ENCODE measurements around the gene LRP1B.

LRP1B gene

DNA sequence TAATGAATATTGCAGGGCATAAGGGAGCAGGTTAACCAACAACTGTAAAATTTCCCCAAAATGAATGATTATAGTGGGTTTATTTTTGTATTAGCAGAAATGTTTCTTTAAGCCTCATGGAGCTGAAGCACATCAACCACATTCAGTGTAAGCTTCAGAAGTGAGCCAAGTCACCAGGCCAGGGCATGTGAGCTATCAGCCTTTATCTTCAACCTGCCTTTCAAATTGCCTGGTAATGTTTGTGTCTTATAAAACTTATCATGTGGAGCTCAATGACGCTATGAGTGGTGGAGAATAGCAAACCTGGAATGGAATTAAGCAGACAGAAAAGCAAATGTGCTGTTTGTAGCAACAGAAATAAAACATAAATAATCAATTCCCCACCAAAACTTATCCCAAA lies 1068.4 kb downstream of the LRP1B start:
- no peak for DNase-seq

DNA sequence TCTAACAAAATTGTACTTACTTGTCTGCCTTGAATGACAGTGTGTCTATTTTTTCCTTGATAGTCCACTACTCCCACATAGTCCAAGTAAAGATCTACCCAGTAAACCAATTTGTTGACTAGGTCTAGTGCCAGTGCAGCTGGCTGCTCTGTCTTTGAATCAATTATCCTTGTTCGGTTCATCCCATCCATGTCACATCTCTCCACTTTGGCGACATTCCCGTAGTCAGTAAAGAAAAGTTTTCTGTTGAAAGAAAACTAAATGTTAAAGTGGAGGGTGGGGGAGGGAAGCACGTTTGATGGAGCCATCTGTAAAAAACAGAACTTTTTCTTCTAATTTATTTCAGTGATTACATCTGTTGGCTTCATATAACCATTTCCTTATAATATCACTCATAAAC lies 1068.8 kb downstream of the LRP1B start:
- no peak for DNase-seq

DNA sequence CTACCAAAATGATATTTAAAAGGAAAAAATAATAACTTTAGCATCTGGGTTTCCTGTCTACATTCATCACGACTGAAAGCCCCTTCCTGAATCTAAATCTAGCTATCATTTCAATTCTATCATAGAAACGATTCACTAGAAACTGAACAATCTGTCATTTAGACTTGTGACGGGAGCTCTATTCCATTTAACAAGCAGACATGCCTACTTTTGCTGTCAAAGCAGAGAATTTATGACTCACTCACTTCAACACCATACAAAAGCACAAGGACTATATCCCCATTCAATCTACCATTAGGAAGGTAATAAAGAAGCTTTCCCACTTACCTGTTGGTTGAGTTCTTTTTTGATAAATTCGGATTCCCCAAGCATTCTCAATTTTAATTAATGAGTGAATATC lies 1072.3 kb downstream of the LRP1B start:
- DNase-seq = no peak

DNA sequence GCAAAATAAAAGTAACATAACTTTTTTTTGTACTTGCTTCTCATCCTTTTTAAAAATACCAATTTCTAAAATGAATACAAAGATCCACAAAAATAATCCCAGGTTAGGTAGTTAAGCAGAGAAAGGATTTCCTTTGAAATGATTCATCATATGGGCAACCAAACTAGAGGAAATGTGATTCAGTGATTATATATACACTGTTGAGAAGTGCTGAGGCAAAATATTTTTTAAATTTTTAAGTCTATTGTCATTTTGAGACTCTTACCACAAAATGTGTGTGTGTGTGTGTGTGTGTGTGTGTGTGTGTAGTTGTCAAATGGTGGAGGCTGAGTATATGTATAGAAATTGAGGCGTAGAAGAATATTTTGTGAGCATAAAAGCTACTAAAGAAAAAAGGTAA lies 1075.3 kb downstream of the LRP1B start:
- no peak for DNase-seq

DNA sequence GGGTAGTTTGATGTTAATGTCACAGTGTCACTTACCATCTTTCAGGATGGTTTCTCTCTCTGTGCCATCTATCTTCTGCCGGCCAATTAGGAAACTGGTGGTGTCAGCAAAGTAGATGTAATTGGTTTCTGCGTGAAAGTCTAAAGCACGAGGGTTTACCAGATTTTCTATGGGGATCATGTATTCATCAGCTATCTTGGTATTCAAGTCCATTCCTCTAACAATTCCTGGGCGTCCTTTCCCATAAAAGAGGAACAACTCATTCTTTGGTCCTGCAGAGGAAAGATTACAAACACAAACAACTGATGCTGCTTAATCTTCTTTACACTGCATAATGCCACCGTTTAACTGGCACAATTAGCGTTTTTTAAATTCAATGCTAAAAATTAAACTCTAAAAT lies 1081.9 kb downstream of the LRP1B start:
- no peak for DNase-seq

DNA sequence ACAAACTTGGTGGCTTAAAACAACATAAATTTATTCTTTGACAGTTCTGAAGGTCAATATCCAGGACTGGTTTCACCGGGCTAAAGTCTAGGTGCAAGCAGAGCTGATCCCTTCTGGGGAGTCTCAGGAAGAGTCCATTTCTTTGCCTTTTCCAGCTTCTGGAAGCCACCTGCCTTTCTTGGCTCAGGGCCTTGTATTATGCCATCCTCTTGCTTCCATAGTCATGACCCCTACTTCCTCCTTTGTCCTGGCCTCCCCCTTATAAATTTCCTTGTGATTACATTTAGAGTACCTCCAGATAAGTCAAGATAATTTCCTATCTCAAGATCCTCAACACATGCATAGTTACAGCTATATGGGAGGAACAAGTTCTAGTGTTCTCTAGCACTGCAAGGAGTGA lies 1089.5 kb downstream of the LRP1B start:
- DNase-seq = no peak

DNA sequence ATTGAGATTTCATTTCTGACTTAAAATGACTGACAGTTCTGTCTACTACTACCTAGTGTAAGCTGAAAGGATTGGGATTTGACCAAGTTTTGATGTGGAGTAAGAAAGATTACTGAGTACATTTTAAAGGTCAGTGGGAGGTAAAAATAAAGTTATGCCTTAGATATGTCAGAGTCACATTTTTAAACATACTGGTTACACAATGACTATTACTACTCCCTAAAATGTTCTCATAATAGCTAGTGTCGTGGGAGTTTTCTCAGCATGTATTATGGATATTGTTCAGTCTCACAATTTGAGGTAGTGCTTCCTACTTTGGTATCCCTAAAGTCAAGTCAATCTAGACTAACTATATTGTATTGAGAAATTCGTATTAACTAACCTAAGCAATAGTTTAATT lies 1092.5 kb downstream of the LRP1B start:
- DNase-seq = no peak

DNA sequence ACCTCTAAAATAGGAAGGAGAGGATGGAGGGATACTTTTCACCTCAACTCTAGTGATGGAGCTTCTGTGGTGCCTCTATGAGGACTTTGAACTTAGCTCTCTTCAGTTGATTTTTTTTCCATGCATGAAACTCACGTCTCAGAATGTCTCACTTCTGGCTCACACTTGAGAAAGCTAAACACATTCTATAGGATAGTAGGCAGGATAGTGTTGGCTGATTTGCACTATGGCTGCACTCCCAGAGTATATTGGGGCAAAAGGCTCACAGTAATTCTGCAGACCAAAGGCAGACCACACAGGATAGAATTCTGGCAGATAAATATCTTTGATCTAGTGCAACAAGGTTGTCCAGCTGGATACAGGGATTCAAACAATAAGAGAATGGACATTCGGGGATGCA lies 1093.5 kb downstream of the LRP1B start:
- no peak for DNase-seq

DNA sequence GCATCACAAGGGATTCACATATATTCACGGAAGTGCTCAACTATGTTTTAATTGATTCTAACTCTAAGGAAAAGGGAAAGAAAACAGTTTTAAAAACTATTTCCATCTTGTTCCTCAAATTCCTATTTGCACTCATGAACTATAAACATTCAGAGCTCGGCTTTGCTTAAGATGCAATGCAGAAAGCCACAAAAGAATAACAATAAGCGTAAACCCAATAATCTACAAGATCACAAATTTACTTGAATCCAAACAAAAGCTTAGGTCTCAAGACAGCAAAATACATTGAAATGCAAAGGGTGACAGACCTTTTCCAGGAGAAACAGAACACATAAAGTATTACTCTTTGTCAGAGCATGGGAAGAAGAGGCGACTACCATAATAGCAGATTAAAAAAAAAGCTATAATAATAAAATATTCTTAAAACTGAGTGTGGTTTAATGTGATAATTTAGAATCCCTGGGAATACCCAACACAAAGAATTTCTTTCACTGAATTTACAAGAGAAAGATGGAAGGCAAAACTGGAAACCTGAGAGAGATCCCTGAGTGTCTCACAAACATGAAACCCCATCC lies 1094.9 kb downstream of the LRP1B start:
- DNase-seq = no peak

DNA sequence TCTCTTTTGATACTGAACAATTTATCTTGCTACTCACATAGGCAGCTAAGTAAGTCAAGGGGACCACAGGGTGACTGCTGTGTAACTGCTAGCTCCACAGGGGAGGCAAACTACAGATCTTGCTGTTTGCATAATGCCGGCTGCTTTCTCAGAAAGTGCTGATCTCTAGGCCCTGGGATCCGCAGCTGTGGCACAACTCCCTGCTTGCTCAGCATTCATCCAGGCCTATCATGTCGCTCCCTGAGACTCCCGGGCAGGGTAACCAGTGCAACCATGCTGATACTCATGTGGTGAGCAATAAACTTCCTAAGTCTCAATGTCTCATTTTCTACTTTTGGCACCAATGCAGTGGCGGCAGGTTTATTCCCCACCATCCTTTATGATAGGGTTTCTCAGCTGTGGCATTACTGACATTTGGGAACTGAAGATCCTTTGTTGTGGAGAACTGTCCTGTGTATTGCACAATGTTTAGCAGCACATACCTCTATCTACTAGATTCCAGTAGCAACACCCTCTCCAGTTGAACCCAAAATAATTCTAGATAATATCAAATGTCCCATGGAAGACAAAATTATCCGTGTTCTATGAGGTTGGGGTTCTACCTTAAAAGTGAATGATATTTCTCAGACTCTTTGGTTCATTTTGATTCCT lies 1101.3 kb downstream of the LRP1B start:
- DNase-seq = no peak

DNA sequence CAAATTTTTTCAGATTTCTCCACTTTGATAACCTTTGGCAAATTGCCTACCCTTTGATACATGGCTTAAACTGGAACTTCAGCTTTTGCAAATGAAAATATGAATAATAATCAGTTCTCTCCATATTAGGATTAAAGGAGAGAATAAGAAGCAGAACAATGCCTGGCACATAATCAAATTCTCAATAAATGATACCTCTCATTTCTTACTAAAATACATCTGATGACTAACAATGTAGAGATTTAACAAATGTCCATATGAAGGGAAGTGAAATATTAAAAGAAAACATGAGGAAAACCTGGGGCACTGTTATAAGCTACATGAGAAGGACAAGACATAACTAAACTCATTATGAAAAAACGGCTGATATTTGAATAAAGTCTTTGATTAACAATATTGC lies 1103.6 kb downstream of the LRP1B start:
- DNase-seq = no peak

DNA sequence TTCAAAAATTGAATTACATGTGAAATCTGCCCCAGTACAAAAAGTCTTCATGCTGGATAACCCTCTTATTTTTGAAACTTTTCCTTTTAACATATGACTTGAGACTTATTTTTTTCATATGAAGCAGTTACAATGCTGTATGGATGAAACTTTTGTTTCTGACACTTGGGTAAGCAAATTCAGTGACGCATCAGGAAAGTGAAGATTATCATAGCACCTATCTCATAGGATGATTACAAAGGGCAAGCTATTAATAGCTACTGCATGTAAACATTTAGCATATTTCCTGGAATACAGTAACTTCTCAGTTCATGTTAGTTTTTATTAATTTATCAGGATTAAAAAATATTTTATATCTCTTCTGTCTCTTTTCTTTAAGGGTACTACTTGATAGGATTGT lies 1109.2 kb downstream of the LRP1B start:
- no peak for DNase-seq

DNA sequence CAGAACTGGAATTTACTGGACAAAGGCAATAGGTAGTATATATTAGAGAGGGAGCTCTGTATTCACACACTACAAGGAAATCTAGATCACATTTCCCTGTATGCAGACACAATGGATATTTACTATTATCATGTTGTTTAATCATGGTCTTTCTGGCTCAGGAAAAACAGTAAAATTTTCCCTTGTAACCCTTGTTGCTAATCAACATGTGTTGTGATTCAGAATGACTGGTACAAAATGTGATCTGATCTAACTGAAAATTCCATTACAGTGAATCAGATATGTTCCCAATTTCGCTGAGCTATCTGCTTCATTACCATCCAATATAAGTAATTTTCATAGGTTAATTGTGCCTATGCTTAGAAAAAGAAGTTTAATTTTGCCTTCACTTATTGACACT lies 1109.7 kb downstream of the LRP1B start:
- no peak for DNase-seq

DNA sequence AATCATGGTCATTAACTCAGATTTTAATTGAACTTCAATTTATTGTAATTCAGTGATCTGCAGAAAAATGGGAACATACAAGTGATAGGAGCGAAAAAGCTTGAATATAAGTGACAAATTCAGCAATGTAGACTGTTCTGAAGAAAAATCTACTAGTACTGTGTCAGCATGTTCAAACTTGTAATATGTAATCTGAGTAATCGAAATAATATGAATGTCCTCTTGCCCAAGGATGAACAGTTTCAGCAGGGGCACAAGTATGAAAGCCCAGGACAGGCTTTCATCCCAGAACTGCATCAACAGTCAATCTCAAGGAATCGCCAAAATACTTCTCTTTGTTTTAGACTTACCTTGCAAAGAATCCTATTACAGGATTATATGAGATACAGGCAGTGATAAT lies 1110.5 kb downstream of the LRP1B start:
- no peak for DNase-seq

DNA sequence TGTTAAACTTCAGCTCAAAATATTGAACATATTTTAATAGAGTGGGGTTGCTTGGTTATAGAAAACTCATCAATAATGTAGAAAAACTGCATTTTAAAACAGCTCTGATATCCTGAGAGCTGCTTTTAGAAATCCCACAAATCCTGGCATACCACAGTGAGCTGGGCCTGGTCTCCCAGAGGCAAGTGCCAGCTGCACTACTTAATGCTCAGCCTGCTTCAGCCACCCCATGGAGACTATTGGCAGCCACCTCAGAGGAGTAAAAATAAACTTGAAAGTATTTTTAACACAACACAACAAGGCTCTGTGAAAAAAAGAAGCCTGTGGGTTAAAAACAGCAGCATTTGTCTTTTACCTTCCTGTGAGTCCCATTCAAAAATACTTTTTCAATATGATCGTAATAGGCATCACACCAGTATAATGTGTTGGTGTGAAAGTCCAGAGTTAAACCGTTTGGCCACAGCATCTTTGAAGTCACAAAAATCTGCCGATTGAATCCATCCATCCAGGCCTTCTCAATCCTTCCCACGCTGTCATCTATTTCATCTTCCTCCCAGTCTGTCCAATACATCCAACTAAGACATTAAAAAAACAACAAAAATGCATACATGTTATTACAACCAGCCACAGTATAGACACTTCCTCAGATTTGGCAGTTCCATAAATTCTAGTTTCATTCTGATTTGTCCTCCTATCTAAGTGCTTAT lies 1115.3 kb downstream of the LRP1B start:
- DNase-seq = no peak

DNA sequence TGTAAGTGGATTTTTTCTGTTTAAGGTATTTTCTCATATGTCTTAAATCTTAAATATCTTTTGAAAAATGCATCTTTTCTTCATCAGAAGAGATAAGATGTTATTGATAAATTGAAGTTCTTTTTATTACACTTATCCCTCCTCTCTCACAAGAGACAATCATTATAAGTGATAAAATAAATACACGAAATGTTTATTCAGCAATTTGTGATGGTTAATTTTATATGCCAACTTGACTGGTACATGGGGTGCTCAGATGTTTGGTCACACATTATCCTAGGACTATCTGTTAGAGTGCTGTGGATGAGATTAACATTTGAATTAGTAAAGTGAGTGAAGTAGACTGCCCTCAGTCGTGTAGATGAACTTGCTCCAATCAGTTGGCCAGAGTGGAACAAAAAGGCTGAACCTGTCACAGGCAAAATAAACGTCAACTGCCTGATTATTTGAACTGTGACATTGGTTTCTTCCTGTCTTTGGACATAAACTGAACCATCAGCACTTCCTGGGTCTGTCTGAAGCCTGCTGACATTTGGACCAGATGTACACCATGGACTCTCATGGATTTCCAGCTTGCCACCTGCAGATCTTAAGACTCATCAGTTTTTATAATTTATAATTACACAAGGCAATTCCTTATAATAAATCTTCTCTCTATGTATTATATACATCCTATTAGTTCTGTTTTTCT lies 1126.7 kb downstream of the LRP1B start:
- DNase-seq = no peak

DNA sequence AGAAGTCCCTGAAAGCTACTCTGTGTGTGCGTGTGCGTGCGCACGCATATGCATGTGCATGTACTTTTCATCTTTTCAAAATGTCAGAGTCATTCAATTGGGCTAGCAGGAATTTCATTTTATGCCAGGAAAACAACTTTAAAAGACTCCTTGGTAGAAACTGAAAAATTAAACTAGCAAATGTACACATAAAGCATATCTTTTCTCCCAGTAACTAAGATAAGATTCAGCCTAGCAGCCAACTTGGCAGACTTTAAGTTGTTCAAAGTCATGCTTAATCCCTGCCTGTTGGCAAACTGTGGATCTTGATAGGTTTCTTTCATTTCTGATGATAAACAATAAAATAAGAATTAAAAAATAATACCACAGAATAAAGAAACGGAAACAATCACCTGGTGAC lies 1129.1 kb downstream of the LRP1B start:
- no peak for DNase-seq

DNA sequence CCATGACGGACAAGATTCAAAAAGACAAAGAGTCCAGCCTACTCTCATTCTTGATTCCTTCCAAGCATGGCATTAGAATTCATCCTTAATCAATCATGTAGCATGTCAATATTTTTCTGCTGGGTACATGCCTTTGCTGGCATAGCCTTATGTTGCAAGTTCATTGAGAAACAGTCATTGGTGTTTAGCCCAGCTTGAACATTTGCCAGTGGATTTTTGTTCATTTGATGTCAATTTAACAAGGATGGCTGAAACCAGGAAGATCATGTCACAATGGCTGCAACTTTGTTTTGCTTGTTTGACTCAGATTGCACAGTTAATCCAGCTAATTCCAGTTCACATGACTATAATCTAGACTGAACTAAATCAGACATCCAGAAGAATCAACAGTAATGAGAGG lies 1132.2 kb downstream of the LRP1B start:
- DNase-seq = no peak

DNA sequence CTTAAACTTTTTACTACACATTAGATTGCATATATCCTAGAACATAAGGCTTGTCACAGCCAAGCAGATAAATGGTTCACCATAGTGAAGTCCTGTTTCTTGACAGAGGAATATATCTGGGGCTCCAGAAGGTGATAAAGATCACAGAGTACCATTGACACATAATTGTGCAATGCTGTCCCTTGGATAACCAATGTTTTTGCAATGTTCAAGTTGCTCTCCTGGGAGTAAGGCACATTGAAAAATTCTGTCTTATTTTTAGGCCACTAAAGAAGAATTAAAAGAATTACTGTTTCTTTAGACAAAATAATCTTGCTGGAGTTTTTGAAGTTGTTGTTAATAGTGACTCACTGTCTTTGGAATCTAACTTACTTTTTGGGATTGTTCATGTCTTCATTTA lies 1132.8 kb downstream of the LRP1B start:
- DNase-seq = no peak

DNA sequence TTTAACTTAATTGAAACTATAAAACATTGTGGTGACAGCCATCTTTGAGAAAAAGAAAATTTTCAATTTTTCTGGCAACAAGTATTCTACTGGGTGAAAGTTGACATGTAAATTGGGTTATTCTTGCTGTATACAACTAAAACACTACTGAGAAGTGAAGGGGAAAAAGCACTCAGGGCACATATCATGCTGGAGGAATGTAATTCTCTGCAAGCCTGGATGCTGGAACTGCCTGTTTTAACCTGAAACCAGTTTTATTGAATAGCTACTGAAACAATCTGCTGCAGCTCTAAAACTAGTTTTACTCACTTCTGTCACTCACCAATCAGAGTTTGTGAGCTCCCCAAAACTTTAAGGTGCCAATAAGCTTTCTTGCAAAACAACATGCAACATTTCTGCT lies 1136.0 kb downstream of the LRP1B start:
- no peak for DNase-seq

DNA sequence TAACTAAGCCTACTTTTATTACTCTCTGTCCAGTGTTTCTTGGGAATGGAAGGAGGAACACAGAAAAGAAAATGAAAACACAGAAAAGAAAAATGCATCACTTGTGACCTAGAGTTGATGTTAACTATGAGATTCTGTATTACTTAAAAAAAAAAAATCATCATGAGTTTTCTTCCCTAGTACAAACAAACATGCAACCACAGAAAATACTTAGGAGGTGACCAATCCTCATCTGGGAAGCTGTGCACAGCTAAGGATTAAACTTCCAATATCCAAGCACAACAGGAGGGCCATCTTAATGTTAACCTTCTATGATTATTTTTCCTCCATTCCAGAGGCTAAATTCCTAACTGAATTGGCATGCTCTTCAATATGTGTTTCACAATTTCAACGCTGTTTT lies 1140.4 kb downstream of the LRP1B start:
- no peak for DNase-seq

DNA sequence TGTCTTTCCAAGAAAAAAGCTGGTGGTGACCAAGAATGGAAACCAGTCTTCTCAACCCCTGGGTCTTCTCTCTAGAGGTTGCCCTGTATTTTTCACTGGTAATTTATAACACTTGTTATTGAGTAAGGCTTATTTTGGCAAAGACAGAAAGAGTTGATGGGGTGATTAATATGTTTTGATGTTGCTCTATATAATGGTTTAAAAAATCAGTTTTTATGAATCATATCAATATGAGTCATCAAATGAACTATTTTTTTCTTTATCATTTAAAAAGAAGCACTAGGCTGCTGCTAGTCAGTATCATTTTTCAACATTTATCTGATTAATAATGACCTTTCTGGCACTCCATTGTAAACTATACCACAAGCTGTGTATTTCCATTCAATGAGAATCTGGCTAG lies 1142.2 kb downstream of the LRP1B start:
- DNase-seq = no peak

DNA sequence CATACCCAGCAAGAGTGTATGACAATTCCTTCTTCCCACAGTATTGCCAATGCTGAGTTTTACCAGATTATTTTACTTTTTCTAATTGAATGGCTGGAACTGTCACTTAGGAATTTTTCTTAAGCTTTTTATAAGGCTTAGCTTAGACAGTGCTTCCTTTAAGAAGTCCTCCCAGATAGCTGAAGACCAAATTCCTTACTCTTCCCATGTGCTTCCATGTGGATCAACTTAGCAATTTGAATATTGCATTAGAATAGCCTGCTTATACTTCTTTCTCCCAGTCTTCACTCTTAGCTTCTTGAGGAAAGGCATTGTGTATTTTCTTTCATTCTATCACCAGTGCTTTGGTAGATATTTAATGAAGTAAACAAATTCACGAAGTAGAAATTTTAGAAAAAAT lies 1144.4 kb downstream of the LRP1B start:
- no peak for DNase-seq

DNA sequence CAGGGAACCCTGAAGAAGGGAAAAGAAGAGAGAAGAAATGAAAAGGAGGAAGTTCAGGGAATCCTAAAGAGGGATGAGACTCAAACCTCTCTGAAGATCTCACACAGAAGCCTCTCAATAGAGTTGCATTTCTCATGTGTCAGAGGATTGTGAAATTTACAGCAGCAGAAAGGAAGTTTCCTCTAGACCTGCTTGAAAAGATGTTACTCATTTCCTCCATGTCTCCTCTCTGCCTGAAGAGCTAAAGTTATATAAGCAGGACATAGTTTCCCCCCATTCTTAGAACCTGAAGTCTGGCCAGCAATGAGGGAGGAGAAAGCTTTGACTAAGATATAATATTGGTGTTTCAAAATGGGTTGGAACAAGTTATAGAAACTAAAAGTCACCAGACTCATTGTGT lies 1155.6 kb downstream of the LRP1B start:
- DNase-seq = no peak

Data from NCI-H526 (cell line).